Stimulated activated CD8-positive, alpha-beta memory T cell treated with anti-CD3 and anti-CD28 coated beads, Interleukin-2, amount 100 ng/mL, for 48 hours (primary cell): Measurements from ENCODE around the gene CYP4F22.
"Not testable (repeated sequence)": the region's sequence is repeated elsewhere in the genome, so short reads cannot be mapped to it uniquely, and the experiment has no call there.

Experiments
- DNase-seq, 2 donors: peaks; one replicate each; pipeline ENCODE4 v3.0.0-alpha.2; 2020; ENCODE audit warnings: low read depth in 2 of 2

CYP4F22 gene

DNA sequence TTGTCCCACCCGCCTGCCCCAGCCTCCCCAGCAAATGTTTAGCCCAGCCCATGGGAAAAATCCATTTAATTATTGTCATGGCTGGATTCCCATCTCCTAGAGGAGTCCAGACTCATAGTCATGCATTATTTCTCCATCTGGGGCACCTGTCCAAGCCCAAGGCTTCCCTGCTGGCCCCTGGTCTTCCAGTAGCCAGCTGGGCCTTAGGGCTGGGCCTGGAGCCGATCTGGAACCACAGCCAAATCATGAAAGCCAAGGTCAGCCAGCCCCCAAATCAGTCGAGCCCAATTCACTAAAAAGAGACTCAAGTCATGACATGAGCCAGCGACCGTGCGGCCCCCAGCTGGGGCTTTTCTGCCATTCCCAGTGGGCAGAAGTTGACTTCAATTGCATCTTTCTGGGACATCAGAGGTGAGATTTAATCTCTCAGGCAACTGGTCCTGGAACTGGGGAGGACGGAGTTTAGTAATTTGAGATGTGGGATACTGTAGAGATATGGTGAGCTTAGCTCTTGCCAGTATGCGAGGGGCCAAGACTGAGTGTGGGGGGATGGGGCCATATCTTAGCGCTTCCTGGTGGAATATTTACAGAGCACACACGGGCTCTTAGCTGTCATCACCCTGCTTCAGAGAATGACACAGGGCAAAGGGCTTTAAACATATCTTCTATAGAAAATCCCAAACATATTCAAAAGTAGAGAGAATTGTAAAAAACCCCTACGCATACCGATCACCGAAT lies 19.7 kb upstream of the CYP4F22 start:
- no peak for DNase-seq

GRCh38 chr19:15495151-15495550 lies 13.2 kb upstream of the CYP4F22 start:
- no peak for DNase-seq

DNA sequence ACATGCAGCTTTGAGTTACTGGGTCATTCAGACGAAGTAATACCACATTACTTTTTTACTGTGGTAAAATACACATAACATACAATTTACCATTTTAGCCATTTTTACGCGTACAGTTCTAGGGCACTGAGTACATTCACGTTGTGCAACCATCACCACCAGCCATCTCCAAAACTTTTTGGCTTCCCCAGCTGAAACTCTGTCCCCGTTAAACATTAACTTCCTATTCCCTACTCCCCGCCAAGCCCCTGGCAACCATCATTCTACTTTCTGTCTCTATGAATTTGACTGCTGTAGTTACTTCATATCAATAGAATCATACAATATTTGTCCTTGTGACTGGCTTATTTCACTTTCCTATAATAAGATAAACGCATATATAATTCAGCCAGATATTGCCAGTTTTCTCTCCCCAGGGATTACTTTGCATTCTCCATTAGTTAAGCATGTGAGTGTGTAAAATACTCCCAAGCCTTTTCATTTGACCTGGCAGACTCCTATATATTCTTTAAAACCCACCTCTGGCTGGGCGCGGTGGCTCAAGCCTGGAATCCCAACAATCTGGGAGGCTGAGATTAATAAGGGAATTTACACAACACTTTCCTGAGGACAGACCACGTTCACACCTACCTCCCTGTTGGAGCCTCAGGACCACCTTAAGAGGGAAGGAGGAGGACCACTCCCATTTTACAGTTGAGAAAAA lies 10.0 kb upstream of the CYP4F22 start:
- no peak for DNase-seq

- DNase-seq, result no peak
These were observed 9.4 kb upstream of the CYP4F22 start for GRCh38 chr19:15498910-15499309.

DNA sequence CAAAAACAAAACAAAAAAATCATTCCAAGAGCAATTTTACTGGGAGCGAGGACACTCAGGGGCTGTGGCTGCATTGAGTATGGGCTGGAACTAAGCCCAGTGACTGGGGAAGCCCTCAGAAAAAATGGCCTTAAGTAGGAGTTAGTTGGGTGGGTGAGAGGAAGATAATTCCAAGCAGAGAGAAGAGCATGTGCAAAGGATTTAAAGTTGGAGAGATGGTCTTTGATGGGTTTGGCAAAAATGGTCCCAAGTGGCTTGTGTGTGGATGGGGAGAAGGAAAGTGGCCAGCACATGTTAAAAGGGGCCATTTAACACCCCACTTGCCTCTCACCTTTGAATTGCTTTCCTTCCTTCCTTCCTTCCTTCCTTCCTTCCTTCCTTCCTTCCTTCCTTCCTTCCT lies 6.7 kb upstream of the CYP4F22 start:
- DNase-seq, result no peak

DNA sequence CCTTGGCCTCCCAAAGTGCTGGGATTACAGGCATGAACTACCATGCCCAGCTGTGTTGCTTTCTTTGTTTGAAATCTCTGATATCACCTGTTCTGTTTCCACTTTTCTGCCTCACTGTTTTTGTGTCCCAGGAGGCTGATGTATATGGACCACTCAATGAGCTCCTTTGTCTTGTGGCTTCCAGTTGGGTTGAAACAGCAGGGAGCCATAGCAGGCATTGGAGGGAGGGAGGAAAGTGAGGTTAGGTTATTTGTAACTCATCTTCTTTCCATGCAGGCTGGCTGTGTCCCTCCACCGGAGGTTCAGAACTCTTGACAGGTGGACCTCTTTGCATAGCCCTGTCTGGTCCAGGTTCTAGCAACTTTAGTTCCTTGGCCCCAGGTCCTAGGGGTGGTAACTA lies 6.1 kb upstream of the CYP4F22 start:
- no peak for DNase-seq

- no peak for DNase-seq
These were observed 2.2 kb upstream of the CYP4F22 start for GRCh38 chr19:15506074-15506571.

DNA sequence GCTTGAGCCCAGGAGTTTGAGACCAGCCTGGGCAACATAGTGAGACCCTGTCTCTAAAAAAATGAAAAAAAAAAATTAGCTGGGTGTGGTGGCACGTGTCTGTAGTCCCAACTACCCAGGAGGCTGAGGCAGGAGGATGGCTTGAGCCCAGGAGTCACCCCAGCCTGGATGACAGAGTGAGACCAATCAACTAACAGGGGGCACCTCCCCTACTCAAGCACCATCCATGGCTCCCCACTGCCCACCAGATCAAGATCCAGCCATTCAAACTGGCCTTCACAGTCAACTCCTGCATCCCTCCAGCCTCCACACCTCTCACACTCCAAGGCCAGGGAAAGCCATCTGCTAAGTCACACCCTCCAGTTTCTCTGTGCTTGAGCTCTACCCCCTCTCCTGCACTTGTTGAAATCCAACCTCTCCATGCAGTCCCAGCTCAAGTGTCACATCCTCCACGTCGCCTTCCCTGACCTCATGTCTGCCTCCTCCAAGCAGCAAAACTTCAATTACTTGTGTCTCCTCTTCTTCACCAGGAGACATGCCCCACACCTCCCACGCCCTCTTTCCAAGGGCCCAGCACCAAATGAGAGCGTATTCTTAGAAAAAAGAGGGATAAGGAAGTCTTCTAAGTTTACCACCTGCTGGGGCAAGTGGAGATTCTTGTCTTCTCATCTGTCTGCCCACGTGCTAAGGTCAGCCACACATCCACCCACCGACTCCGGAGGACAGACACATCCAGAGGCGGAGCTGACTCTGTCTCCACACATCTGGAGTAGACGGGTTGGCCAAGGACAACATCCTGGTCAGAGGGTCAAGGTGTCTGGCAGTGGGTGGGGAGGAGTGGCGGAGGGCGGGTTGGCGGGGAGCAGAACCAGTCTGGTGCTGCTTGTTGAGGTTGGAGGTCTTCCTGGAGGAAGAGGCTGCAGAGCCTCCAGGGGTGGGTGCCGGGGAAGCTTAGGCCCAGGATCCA lies 974 bp upstream of the CYP4F22 start:
- no peak for DNase-seq

DNA sequence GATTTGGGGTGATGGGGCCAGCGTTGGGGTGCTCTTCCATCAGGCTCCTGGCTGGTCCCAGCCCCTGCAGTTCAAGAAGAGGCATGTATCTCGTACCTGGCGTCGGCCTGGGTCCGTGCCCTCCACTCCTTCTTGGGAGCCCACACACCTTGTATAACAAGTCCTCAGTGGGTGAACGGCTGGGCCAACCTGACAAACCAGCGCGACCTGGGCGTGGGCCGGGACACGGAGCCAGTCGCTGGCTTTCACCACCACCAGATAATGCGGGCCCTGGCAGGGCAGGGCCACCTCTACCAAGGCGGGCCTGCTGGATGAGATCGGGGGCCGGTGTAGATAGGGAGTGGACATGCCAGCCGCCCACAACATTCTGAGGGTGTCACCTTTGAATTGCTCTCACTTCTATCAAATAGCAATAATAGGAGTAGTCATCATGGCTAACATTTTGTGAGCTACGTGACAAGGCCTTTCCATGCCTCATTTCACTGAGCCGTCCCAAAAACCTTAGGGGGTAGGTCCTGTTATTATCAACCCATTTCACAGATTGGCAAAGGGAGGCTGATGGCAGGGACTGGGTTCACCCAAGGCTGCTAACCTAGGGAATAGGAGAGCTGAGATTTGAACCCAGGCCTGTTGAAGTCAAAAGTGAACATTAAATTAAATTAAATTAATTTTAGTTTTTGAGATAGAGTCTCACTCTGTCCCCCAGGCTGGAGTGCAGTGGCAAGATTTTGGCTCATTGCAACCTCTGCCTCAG lies 3.5 kb downstream of the CYP4F22 start:
- DNase-seq, result no peak

GRCh38 chr19:15515227-15515625 lies 6.9 kb downstream of the CYP4F22 start:
- not testable (repeated sequence) for DNase-seq

- DNase-seq, result no peak
These were observed 8.0 kb downstream of the CYP4F22 start for GRCh38 chr19:15516363-15516762.

DNA sequence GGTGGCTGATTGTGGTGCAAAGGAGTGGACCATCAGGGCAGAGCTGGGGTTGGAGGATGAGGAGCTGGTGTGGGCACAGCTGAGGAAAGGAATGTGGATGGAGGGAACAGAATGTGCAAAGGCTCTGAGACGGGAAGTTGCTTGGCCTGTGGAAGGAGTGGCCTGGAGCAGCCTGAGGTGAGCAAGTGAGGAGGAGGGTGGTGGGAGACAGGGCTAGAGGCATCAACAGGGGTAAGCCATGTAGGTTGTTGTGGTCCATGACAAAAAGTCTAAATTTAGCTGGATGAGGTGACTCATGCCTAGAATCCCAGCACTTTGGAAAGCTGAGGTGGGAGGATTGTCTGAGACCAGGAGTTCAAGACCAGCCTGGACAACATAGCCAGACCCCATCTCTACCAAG lies 9.5 kb downstream of the CYP4F22 start:
- DNase-seq, result no peak

GRCh38 chr19:15519433-15519976 lies 11.2 kb downstream of the CYP4F22 start:
- DNase-seq, result no peak

GRCh38 chr19:15524781-15525180 lies 16.5 kb downstream of the CYP4F22 start:
- no peak for DNase-seq

GRCh38 chr19:15525291-15525690 lies 17.0 kb downstream of the CYP4F22 start:
- no peak for DNase-seq

DNA sequence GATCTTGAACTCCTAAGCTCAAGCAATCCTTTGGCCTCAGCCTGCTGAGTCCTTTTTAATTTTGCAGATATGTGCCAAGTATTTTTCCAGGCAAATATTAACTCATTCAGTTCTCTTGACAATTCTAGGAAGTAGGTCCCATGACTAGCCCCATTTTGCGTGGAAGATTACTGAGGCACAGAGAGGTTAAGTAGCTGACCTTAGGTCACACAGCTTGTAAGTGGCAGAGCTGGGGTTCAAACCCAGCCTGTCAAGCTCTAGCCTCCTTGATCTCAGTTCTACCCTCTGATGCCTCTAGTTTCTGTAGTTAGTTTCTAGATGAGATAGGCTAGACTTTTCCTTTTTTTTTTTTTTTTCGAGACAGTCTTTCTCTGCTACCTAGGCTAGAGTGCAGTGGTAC lies 18.1 kb downstream of the CYP4F22 start:
- no peak for DNase-seq

DNA sequence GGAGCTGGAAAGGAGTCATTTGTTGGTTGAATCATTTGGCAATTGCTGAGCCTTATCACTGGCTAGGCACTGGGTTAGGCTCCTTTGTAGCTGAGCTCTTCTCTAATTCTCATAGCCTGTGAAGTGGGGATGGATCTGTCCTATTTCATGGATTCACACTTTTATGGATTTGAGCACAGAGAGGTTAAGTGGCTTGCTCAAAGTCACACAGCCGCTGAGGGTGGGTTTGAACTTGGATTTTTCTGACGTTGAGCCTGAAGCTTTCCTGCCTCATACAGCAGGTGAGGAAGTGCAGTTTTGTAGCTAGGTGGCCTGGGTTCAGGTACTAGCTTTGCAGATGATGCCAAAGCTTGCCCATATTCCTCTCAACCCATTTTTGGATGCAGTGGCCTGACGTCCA lies 19.4 kb downstream of the CYP4F22 start:
- no peak for DNase-seq

GRCh38 chr19:15529774-15530372 lies 21.5 kb downstream of the CYP4F22 start:
- DNase-seq, result no peak

- DNase-seq, result no peak
These were observed 24.6 kb downstream of the CYP4F22 start for GRCh38 chr19:15532779-15533521.

DNA sequence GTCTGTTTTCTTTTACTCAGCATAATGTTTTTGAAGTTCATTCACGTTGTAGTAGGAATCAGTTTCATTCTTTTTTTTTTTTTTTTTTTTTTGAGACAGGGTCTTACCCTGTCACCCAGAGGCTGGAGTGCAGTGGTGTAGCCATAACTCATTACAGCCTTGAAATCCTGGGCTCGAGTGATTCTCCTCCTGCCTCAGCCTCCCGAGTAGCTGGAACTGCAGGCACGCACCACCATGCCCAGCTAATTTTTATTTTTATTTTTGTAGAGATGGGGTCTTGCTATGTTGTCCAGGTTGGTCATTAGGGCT lies 25.2 kb downstream of the CYP4F22 start:
- DNase-seq, result not testable (repeated sequence)
